ENCODE measurements around the gene OTOA.
A peak's percentile ranks its signal among the peaks of the same experiment; 100 is the strongest.
"Not testable (repeated sequence)": the region's sequence is repeated elsewhere in the genome, so short reads cannot be mapped to it uniquely, and the experiment has no call there.

The OTOA gene

DNA sequence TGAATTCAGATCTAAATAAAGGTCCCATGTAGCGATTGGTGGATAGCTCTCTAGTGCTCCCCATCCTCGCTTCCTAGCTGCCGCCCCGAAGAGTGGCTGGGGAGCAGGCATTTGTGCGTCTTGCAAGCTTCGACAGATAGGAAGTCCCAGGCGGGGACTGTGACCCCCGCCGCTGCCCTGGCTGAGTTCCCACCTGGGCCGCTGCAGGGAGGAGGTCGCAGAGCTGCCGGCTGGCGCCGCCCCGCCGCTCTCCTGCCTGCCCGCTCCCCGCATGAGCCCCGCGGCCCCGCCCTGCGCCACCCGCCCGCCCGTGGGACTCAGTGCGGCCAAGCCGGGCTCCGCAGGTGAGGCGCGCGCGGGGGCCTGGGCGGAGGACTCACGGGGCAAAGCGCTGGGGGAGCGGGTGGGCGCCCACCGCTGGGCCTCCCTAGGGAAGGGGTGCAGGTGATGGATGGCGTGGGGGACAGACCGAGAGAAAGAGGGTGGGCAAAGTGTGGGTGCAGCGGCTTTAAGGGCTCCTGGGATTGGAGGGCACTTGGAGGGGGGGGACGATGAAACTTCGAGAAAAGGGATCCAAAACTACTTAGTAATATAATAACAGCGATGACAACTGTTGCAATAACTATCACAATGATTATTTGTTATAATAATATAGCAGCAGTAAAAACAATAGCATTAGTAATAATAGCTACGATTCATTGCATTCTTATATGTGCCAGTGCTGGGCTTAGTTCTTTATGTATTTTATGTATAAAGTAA lies at the start of gene OTOA:
Gene OTOA (plus strand): TSS at position 80 of the 759 bp plus-strand sequence. CDS start 14,547 bp downstream, outside the sequence.
- DNase-seq, result peak; percentile 3

DNA sequence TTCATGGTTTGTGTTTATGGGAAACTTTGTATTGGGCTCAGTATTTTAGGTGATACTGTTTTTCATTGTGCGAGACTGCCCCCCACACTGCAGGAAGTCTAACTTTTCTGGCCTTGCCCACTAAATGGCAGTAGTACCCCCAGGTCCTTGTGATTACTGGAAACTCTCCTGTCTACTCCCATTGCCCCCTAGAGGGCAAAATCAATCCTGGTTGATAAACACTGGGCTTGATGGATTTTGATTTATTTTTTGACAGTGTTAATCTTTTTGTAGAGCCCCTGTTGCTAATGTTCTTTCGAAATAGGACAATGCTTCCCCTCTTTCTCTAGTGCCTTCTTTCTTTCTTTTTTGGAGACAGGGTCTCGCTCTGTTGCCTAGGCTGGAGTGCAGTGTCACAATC lies 48.9 kb upstream of the OTOA start:
- no peak for DNase-seq

DNA sequence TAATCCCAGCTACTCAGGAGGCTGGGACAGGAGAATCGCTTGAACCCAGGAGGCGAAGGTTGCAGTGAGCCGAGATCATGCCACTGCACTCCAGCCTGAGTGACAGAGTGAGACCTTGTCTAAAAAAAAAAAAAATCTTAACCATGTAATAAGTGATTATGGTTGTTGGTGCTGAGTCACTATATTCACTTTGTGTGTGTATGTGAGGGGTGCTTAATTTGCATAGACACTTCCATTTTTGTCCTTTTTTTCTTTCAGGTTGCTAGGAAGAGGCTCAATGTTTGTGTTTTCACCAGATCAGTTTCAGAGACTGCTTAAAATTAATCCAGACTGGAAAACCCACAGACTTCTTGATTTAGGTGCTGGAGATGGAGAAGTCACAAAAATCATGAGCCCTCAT lies 46.2 kb upstream of the OTOA start:
- DNase-seq, result no peak

DNA sequence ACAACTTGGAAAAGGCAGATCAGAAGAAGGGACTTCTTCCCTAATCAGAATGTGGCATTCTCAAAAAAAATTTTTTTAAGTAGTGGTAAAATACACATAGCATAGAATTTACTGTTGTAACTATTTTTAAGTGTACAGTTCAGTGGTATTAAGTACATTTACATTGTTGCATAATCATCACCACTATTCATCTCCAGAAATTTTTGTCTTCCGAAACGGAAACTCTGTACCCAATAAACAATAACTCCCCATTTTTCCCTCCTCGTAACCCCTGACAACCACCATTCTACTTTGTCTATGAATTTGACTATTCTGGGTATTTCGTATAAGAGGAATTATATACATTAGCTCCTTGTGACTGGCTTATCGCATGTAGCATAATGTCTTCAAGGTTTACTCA lies 45.5 kb upstream of the OTOA start:
- DNase-seq, result no peak

DNA sequence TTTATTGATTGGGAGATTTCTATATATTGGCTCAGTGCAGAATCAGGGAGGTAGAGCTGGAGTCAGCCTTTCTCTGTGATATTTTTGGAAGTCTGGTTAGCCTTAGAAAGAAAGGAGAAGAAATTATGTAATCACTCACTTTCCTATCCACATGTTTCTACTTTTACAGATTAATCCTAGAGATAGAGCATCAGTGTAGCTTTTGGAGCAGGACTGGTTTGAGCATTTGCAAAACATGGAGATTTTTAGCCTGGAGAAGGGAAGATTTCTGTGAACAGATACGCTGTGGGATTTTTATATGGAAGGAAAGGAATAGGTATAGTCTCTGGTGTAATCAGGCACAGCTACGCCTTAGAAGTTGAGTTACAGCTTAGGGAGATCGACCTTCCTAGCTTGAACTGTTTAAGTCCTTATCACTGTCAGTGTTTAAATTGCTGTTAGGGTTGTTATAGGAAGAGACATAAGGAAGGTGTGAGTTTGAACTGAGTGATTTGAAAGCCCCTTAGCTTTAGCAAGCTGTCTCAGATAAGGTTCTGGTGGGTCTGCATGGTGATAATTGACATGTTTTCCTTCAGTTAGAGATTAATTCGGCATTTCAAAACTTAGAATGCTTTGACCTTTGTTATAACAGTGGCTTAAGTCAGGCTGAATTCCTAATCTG lies 43.9 kb upstream of the OTOA start:
- no peak for DNase-seq

DNA sequence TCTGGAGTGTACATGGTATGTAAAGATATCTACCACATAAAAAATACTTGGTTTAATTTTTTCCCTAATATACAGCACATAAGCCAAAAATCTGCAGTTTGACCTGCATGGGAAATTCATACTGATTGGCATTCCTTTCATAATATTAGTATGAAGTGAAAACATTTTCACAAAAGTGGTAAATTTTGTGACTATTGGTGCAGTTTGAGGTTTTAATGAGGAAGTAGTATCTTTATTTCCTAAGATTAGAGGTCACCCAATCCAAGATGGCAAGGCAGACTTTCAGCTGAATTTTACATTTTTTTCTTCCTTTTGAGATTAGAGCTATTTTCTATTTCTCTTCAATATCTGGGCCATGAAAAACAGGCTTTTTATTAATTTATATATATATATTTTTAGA lies 43.2 kb upstream of the OTOA start:
- DNase-seq, result no peak

DNA sequence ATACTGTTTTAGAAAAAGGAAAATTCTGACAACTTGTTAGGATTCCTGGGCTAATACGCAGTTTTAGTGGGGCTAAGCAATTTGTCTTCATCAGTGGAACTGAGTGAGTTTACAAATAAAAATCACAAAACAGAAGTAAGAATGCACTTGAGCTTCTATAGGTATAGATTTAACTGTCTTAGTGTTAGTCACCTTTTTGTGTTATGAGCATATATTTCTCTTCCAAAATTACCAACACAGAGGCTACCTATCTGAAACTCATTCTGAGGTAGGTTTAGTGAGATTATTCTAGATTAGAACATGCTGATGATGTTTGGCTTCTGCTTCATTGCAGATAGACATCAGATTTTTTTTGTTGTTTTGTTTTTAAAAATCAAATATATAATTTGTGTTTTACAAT lies 41.2 kb upstream of the OTOA start:
- no peak for DNase-seq

DNA sequence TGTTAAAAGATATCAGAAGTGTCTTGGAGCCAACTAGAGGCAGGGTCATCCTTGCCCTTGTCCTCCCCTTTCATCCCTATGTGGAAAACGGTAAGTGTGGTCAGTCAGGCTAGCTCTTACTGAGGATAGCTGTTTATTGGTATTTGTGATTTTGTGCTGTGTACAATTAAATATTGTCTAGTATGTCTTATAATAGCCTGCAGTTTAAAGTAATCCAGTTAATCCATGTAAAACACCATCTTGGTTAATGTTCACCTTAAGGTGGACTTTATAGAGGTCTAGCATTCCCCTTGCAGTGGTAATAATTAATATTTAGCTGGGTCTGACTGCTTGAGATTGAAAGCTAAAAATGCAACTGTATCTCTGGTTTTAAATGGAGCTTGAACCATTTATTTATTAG lies 38.7 kb upstream of the OTOA start:
- no peak for DNase-seq

DNA sequence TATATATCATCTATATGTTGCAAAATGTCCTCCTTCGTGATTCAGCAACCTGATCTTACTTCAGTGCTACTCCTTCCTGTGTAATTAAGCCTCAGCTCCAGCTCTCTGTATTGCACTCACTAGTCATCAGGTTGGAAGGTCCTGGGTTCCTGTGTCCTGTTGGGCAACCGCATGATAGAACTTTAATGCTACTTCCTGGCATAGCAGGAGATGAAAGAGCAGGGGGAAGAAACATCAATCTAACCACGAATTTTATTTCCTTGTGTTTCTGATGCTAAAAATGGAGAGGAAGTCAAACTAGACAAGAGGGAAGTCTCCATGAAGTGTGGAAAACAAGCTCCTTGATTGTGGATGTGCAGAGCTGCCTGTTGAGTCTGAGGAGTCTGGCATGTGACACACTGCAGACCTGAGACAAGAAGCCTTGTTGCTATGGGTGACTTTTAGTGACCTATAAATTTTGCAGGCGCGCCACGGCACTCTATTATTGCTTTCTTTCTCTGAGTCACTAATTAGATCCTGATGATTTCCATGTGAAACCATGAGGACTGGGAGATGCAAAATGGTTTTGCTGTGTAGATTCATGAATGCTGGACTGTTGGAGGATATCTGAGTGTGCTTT lies 37.0 kb upstream of the OTOA start:
- DNase-seq, result no peak

DNA sequence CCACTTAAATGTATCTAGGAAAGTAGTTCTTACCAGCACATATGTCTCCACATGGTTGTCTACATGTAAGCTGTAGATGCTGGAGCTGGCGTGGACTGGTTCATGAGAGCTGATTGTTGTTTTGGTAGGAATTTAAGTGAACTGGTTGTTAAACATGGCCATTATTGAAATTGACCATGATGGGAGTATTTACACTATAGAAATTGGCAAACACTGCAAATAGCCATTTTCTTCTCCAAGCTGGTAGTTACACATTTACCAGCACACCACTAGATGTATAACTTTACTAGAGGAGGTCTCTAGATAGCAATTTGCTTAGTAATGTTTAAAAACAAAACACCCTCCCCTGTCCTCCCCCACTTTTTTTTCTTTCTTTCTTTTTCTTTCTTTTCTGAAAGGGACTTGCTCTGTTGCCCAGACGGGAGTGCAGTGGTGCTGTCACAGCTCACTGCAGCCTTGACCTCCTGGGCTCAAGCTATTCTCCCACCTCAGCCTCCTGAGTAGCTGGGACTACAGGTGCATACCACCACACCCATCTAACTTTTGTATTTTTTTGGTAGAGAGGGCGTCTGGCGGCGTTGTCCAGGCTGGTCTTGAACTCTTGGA lies 35.5 kb upstream of the OTOA start:
- DNase-seq, result no peak

DNA sequence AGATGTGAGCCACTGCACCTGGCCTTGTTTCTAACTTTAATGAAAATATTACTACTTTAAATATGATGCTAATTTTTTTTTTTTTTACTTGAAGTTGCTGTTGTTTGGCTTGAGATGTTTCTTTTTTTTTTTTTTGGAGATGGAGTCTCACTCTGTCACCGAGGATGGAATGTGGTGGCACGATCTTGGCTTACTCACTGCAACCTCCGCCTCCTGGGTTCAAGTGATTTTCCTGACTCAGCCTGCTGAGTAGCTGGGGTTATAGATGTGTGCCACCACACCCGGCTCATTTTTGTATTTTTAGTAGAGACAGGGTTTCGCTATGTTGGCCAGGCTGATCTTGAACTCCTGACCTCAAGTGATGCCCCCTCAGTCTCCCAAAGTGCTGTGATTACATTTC lies 35.0 kb upstream of the OTOA start:
- DNase-seq, result no peak

DNA sequence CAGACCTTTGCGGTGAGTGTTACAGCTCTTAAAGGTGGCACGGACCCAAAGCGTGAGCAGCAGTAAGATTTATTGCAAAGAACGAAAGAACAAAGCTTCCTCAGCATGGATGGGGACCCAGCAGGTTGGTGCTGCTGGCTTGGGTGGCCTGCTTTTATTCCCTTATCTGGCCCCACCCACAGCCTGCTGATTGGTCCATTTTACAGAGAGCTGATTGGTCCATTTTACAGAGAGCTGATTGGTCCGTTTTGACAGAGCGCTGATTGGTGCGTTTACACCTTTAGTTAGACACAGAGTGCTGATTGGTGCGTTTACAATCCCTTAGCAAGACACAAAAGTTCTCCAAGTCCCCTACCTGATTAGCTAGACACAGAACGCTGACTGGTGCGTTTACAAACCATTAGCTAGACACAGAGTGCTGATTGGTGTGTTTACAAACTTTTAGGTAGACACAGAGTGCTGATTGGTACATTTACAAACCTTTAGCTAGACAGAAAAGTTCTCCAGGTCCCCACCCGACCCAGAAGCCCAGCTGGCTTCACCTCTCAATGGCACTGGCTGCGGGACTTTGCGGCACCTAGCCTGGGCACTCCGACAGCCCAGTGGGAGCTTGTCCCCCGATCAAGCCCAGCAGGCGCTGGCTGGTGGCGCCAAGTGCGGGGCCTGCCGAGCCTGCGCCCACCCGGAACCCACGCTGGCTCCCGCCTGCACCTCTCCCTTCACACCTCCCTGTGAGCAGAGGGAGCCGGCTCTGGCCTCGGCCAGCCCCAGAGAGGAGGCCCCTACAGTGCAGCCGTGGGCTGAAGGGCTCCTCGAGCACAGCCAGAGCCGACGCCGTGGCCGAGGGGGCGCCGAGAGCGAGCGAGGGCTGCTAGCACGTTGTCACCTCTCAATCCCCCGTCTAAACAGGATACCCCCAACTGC lies 33.9 kb upstream of the OTOA start:
- not testable (repeated sequence) for DNase-seq

DNA sequence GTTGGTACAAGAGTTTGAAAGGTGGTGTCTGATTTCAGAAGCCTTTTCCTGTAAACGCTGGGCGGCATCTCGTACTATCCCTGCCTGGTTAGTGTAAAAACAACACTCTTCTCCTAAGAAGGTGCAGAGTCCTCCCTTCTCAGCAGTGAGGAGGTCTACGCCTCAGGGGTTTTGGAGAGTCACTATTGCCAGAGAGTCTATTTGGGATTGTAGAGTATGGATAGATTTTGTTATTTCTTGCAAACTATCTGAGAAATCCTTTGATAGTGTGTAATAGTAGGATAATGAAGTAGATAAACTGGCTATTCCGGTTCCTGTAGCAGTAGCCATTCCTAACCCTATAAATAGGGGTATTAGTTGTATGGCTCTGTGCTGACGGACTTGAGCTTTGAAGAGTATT lies 32.9 kb upstream of the OTOA start:
- DNase-seq, result not testable (repeated sequence)

DNA sequence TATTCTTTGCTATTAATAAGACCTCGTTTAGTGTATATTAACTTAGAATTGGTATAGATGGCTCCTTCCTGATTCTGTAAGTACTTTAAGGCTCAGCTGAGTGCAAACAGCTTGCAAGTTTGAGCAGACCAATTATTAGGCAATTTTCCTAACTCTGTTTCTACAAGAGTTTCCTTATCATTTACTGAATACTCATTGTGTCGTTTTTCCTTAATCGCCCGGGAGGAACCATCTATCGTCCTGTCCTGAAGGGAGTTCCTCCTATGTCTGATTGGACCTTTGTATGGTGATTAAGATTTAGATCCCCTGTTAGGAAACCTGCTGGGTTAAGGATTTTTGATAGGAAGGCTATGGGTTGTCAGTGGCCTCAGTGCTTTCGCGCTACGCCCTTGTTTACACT lies 32.4 kb upstream of the OTOA start:
- DNase-seq, result not testable (repeated sequence)

DNA sequence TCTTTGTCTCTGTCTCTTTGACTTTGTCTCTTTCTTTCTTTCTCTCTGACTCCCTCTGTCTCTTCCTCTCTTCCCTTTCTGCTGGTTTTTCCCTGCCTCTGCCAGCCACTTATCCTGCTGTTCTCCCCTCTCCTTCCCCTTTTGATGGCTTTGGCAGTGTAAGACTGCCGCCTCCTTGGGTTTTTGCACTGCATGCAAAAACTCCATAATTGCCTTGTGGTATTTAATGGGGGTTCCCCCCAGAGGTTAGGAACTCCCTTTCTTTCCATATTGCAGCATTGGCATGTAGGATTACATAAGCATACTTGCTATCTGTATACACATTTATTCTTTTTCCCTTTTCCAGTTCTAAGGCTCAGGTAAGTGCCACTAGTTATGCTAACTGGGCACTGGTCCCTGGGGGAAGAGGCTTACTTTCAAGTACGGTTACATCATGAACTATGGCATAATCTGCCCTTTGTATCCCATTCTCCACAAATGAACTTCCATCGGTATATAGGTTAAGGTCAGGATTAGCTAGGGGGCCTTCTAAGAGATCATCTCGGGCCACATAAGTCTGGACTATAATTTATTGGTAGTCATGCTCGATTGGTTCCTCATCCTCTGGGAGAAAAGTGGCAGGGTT lies 31.7 kb upstream of the OTOA start:
- DNase-seq, result not testable (repeated sequence)

DNA sequence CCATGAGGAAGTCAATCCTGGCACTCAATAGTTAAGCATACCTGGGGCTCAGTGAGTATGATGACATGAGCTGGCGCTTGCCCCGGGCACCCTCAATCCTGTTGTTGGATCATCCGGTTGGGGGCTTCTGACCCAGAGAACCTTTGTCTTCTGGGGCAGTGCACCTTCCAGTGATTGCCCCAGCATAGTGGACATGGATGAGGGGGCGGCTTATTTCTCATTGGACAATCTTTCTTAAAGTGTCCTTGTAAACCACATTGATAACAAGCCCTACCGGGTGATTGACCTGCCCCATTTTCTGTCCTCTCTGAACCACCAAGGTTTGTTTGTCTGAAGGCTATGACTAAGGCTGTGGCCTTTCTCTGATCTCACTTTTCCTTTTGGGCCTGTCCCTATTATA lies 29.6 kb upstream of the OTOA start:
- DNase-seq, result no peak

DNA sequence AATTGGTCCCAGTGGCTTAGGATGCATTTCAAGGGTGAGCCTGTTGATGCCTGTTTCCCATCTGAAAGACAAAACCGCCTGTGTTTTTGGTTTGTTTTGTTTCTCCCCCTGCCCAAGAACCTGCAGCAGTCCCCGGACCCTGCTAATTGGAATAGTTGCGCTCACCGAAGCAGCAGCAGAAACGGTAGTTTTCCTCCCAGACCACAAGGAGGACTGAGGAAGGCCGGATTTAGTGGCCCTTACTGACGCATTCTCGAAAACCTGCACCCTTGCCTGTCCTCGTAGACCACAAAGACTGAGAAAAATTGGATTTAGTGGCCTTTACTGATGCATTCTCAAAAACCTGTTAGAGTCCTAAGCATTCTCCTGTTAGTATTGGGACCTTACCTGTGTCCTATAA lies 28.1 kb upstream of the OTOA start:
- not testable (repeated sequence) for DNase-seq

DNA sequence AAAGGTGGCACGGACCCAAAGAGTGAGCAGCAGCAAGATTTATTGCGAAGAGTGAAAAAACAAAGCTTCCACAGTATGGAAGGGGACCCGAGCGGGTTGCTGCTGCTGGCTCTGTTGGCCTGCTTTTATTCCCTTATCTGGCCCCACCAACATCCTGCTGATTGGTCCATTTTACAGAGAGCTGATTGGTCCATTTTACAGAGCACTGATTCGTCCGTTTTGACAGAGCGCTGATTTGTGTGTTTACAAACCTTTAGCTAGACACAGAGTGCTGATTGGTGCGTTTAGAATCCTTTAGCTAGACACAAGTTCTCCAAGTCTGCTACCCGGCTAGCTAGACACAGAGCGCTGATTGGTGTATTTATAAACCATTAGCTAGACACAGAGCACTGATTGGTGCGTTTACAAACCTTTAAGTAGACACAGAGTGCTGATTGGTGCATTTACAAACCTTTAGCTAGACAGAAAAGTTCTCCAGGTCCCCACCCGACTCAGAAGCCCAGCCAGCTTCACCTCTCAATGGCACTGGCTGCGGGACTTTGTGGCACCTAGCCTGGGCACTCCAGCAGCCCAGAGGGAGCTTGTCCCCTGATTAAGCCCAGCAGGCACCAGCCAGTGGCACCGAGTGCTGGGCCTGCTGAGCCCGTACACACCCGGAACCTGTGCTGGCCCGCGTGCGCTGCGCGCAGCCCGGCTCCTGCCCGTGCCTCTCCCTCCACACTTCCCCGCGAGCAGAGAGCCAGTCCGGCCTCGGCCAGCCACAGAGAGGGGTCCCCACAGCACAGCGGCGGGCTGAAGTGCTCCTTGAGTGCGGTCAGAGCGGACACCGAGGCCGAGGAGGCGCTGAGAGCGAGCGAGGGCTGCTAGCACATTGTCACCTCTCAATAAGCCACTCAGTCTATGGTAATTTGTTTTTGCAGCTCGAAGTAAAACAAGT lies 26.5 kb upstream of the OTOA start:
- DNase-seq, result no peak

DNA sequence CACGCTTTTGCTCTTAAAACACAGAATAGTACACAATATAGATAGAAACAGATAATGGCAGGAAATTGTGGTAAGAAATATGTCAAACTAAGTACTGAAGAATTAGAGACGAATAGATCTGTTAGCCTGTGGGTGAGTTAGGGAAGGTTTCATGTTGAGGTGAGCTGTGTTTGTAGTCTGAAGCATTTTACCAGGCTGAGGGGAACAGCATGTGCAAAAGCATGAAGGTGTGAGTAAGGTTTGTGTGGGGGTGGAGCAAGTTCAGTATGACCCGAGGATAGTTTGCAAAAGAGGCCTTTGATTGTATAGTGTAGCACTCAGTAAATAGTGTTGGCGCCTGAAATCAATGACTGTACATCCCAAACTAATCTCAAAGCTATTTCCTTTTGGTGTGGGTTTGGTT lies 25.2 kb upstream of the OTOA start:
- DNase-seq, result no peak

DNA sequence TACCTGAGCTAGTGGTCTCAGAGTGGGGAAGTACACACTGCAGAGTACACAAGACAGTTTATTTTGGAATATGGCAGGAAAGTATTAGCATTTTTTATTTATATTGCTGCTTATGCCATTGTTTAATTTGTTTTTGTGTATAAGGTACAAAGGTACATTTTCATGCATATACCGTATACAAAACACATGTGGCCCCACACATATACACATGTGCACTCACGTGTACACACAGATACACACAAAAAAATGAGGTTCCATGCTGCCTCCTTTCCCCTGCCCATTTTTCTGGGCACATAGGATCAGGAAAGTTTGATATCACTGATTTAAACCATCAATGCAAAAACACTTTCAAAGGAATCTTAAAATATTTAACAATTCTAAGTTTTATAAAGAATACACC lies 24.3 kb upstream of the OTOA start:
- DNase-seq, result no peak

DNA sequence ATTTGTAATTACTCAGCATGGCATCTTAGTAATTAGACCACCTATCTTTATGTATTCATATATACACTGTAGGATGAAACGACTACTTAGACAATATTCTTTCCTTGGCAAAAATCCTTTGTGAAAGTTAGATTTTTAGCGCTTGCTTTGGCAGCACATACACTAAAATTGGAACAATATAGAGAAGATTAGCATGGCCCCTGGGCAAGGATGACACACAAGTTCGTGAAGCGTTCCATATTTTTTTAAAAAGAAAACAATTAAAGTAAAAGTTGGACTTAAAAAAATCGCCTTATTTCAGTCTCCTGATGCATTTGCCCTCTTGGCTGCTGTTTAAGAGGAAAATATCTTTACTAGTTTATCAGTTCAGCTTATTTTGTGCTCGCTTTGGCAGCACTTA lies 21.9 kb upstream of the OTOA start:
- DNase-seq, result no peak

All from DMS79 treated with DMSO at 0.1 percent for 48 hours (cell line).